HL-60 (cell line): Measurements from ENCODE around the gene ZNF469.

Source experiments
- CTCF ChIP-seq: IDR thresholded peaks from one replicate; pipeline ENCODE4 v1.5.1; 2011; ENCODE audit warnings: low read length, control low read depth, inconsistent platforms; ENCODE audit not compliant: insufficient read depth
- TF ChIP-seq, protein P1 (sequence below): IDR thresholded peaks from 2 replicates; pipeline ENCODE4 v1.6.1; 2012; ENCODE audit warnings: low read depth; ENCODE audit not compliant: insufficient replicate concordance

DNA sequence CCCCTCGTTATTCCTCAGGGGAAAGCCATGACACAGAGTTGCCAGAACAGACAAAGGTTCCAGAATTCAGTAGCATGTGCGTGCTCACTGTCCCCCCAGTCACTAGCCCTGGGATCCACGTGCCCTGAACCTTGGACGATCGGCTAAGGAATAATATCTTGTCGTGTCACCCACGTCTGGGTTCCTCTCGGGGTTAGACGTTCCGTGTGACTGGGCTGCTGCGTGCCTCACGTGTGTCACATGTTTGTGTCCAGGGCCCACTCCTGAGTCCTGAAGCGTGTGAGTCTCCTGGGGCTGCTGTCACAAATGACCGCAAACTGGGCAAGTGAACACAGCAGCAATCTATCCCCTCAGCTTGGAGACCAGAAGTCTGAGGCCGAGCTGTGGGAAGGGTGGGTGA lies 12.4 kb upstream of the ZNF469 start:
- TF ChIP-seq CTCF = no peak
- TF ChIP-seq, protein P1, sequence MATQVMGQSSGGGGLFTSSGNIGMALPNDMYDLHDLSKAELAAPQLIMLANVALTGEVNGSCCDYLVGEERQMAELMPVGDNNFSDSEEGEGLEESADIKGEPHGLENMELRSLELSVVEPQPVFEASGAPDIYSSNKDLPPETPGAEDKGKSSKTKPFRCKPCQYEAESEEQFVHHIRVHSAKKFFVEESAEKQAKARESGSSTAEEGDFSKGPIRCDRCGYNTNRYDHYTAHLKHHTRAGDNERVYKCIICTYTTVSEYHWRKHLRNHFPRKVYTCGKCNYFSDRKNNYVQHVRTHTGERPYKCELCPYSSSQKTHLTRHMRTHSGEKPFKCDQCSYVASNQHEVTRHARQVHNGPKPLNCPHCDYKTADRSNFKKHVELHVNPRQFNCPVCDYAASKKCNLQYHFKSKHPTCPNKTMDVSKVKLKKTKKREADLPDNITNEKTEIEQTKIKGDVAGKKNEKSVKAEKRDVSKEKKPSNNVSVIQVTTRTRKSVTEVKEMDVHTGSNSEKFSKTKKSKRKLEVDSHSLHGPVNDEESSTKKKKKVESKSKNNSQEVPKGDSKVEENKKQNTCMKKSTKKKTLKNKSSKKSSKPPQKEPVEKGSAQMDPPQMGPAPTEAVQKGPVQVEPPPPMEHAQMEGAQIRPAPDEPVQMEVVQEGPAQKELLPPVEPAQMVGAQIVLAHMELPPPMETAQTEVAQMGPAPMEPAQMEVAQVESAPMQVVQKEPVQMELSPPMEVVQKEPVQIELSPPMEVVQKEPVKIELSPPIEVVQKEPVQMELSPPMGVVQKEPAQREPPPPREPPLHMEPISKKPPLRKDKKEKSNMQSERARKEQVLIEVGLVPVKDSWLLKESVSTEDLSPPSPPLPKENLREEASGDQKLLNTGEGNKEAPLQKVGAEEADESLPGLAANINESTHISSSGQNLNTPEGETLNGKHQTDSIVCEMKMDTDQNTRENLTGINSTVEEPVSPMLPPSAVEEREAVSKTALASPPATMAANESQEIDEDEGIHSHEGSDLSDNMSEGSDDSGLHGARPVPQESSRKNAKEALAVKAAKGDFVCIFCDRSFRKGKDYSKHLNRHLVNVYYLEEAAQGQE = no peak
